GM12865 (cell line): ENCODE measurements around the gene BRIP1.

Experiments used
- DNase-seq: peaks from one replicate; pipeline ENCODE4 v3.0.0; 2010; ENCODE audit warnings: low read depth
- H3K4me3 ChIP-seq: 2 replicates; pipeline ENCODE4 v1.5.1; 2011; ENCODE audit warnings: mild to moderate bottlenecking, low read depth, low read length, control low read depth
- CTCF ChIP-seq: IDR thresholded peaks from 2 replicates; pipeline ENCODE4 v1.5.1; 2011; ENCODE audit warnings: low read length, control low read depth, low read depth, inconsistent platforms; ENCODE audit not compliant: insufficient read depth; ENCODE audit errors: missing control alignments

Gene BRIP1

DNA sequence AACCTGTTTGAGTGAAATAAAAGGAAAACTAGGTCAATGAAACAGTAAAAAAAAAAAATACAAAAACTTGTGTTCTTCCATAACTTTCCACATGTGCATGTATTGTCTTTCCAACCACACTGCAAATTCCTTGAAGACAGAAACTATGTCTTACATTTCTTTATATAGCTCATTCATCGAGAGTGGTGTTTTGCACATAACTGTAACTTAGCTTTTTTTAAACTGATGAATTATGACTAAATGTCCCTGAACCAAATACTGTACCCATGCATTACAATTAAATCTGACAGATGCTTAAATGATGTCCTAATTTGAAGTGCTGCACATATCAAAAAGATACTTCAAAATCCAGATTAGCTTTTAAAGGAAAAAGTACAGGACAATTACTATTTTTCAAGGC is 50.1 kb downstream of the BRIP1 start:
- no peak overlapping the region for H3K4me3 ChIP-seq
- DNase-seq: no peak
- no peak for TF ChIP-seq CTCF

DNA sequence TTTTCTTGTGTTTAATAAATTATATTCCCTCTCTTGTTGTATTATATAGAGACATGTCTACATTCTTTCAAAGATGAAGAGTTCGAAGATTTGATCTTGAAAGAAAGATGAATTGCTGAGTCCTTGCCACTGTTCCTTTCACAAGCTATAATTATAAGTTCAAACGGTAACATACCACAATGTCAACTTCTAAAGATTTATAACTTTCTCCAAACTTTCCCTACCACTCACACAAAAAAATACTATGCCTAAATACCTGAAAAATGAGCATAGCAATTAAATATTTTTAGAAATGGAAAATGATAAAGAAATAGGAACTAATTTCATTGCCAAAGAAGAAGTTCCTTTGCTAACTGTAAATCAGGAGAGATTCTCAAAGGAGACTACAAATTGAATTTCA is 50.6 kb downstream of the BRIP1 start:
- no peak for DNase-seq
- no peak for TF ChIP-seq CTCF
- H3K4me3 ChIP-seq: no peak overlapping the region

GRCh38 chr17:61809816-61810392 is 53.4 kb downstream of the BRIP1 start:
- no peak overlapping the region for H3K4me3 ChIP-seq
- no peak for TF ChIP-seq CTCF
- DNase-seq: no peak

DNA sequence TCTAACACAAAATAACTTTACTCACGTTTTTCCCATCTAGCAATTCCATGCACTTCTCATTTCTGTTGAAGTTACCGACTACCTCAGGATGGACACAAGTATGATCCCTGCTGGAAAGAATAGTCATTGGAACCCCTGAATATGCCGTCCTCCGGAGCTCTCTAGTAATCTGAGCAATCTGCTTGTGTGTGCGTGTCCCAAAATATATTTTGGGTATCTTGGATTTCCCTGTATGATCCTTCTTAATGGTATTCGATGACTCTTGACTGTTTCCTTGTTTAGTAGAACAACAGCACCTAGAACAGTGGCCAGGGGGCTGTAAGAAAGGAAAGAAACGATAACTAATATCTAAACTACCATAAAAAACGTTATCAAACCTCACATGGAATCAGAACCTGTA is 54.9 kb downstream of the BRIP1 start:
- no peak for TF ChIP-seq CTCF
- no peak for DNase-seq
- no peak overlapping the region for H3K4me3 ChIP-seq

GRCh38 chr17:61806936-61807335 is 56.4 kb downstream of the BRIP1 start:
- DNase-seq: no peak
- no peak for TF ChIP-seq CTCF
- H3K4me3 ChIP-seq: no peak overlapping the region

DNA sequence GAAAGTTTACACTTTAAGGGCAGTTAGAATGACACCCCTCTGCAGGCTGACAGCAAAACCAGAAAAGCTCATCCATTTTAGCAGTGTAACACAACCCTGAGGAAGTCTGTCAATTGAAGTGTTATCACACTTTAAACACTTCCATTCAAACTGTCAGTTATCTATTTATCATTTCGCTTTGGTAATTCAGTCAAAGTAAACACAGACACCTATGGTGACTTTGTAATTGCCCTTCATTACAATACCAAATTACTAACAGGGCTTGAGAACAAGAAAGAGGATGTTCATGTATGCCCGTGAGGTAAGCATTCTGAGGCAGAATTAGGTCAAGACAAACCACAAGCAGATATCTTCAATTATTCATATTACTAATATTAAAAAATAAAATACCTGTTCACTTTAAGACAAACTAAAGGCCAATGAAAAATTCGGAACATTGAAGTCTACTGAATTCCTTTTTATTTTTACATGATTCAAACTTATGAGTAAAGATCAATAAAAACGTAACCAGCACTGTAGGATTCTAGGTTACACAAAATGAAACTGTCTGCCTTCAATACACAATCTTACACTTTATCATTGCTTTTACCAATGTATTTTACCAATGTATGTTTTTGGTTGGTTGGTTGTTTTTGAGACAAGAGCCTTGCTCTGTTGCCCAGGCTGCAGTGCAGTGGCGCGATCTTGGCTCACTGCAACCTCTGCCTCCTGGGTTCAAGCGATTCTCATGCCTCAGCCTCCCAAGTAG is 57.1 kb downstream of the BRIP1 start:
- no peak for TF ChIP-seq CTCF
- DNase-seq: no peak
- H3K4me3 ChIP-seq: no peak overlapping the region

DNA sequence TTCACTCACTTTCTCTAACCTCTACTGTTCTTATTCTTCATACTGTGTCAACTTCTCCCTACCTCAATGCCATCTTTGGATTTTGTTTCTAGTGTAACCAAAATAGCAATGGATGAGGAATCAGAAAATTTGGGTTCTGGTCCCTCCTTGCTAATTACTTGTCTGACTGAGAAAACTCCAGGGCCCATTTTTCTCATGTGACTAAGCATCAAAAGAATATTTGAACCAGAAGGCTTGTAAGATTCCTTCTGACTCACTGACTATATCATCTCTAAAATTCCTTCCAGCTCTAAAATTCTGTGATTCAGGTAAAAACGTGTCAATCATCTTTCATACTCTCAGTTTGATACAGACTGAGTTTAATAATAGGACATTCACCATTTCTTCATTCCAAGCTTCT is 57.9 kb downstream of the BRIP1 start:
- no peak overlapping the region for H3K4me3 ChIP-seq
- DNase-seq: no peak
- TF ChIP-seq CTCF: no peak
